ENCODE measurements around the gene RBMS3. TPM values are rescaled to one million over a fixed set of nuclear protein-coding genes. Genes with fewer than 3 reads are reported as not detected.

Gene RBMS3
- total RNA-seq, 3 donors from 2014 or later = 0.81 to 1.9 (median 1.1) TPM

- Mint-ChIP-seq H3K4me1 (ENCODE audit: low read depth) (no peaks in the 10 kb centered on the region), H3K4me3 (no peak overlapping the region), H3K36me3 (ENCODE audit: insufficient read depth) (no peaks in the 10 kb centered on the region), H3K9me3 (no peaks in the 10 kb centered on the region), H3K27me3 (ENCODE audit: low read depth) (peaks cover 3% of the 10 kb centered on the region)
- DNase-seq (no peak), ATAC-seq (no peak)
Observed at GRCh38 chr3:29755416-29755815, 474.5 kb downstream of the RBMS3 start.

GRCh38 chr3:29757054-29757777 lies 476.3 kb downstream of the RBMS3 start:
- DNase-seq (no peak), ATAC-seq (no peak)
- peaks cover 3% of the 10 kb centered on the region for H3K27me3 Mint-ChIP-seq (ENCODE audit: low read depth)
- H3K4me3 Mint-ChIP-seq = no peak overlapping the region
- no peaks in the 10 kb centered on the region for H3K9me3 Mint-ChIP-seq
- H3K4me1 Mint-ChIP-seq (ENCODE audit: low read depth) = no peaks in the 10 kb centered on the region
- no peaks in the 10 kb centered on the region for H3K36me3 Mint-ChIP-seq (ENCODE audit: insufficient read depth)

GRCh38 chr3:29758108-29758433 lies 477.2 kb downstream of the RBMS3 start:
- DNase-seq (no peak), ATAC-seq (no peak)
- Mint-ChIP-seq H3K4me3 (no peak overlapping the region), H3K27me3 (ENCODE audit: low read depth) (peaks cover 3% of the 10 kb centered on the region), H3K9me3 (no peaks in the 10 kb centered on the region), H3K36me3 (ENCODE audit: insufficient read depth) (no peaks in the 10 kb centered on the region), H3K4me1 (ENCODE audit: low read depth) (no peaks in the 10 kb centered on the region)

- Mint-ChIP-seq H3K9me3 (no peaks in the 10 kb centered on the region), H3K27me3 (ENCODE audit: low read depth) (peaks cover 3% of the 10 kb centered on the region), H3K4me1 (ENCODE audit: low read depth) (no peaks in the 10 kb centered on the region), H3K4me3 (no peak overlapping the region), H3K36me3 (ENCODE audit: insufficient read depth) (no peaks in the 10 kb centered on the region)
- DNase-seq (no peak), ATAC-seq (no peak)
Observed at GRCh38 chr3:29758434-29759322, 477.8 kb downstream of the RBMS3 start.

GRCh38 chr3:29759411-29760225 lies 478.7 kb downstream of the RBMS3 start:
- DNase-seq (no peak), ATAC-seq (no peak)
- no peaks in the 10 kb centered on the region for H3K27me3 Mint-ChIP-seq (ENCODE audit: low read depth)
- no peak overlapping the region for H3K4me3 Mint-ChIP-seq
- H3K36me3 Mint-ChIP-seq (ENCODE audit: insufficient read depth) = no peaks in the 10 kb centered on the region
- H3K4me1 Mint-ChIP-seq (ENCODE audit: low read depth) = no peaks in the 10 kb centered on the region
- no peaks in the 10 kb centered on the region for H3K9me3 Mint-ChIP-seq

GRCh38 chr3:29760226-29760685 lies 479.4 kb downstream of the RBMS3 start:
- Mint-ChIP-seq H3K36me3 (ENCODE audit: insufficient read depth) (no peaks in the 10 kb centered on the region), H3K4me3 (no peak overlapping the region), H3K4me1 (ENCODE audit: low read depth) (no peaks in the 10 kb centered on the region), H3K9me3 (no peaks in the 10 kb centered on the region), H3K27me3 (ENCODE audit: low read depth) (no peaks in the 10 kb centered on the region)
- ATAC-seq (no peak), DNase-seq (no peak)

GRCh38 chr3:29761517-29761916 lies 480.6 kb downstream of the RBMS3 start:
- DNase-seq (no peak), ATAC-seq (no peak)
- Mint-ChIP-seq H3K4me3 (no peak overlapping the region), H3K9me3 (peaks cover 4% of the 10 kb centered on the region), H3K36me3 (ENCODE audit: insufficient read depth) (no peaks in the 10 kb centered on the region), H3K27me3 (ENCODE audit: low read depth) (peaks cover 1% of the 10 kb centered on the region), H3K4me1 (ENCODE audit: low read depth) (no peaks in the 10 kb centered on the region)

GRCh38 chr3:29763115-29763514 lies 482.2 kb downstream of the RBMS3 start:
- Mint-ChIP-seq H3K4me3 (no peak overlapping the region), H3K27me3 (ENCODE audit: low read depth) (peaks cover 1% of the 10 kb centered on the region), H3K9me3 (peaks cover 4% of the 10 kb centered on the region), H3K36me3 (ENCODE audit: insufficient read depth) (no peaks in the 10 kb centered on the region), H3K4me1 (ENCODE audit: low read depth) (no peaks in the 10 kb centered on the region)
- DNase-seq (no peak), ATAC-seq (no peak)

GRCh38 chr3:29764041-29764440 lies 483.2 kb downstream of the RBMS3 start:
- H3K27me3 Mint-ChIP-seq (ENCODE audit: low read depth) = peaks cover 4% of the 10 kb centered on the region
- H3K36me3 Mint-ChIP-seq (ENCODE audit: insufficient read depth) = no peaks in the 10 kb centered on the region

GRCh38 chr3:29764603-29765254 lies 483.9 kb downstream of the RBMS3 start:
- H3K36me3 Mint-ChIP-seq (ENCODE audit: insufficient read depth) = no peaks in the 10 kb centered on the region
- H3K4me1 Mint-ChIP-seq (ENCODE audit: low read depth) = no peaks in the 10 kb centered on the region
- no peak overlapping the region for H3K4me3 Mint-ChIP-seq
- DNase-seq (no peak), ATAC-seq (no peak)
- peaks cover 6% of the 10 kb centered on the region for H3K27me3 Mint-ChIP-seq (ENCODE audit: low read depth)
- H3K9me3 Mint-ChIP-seq = peaks cover 4% of the 10 kb centered on the region

More at GRCh38 chr3:29764041-29764440, 483.2 kb downstream of the RBMS3 start:
- Mint-ChIP-seq H3K9me3 (peaks cover 4% of the 10 kb centered on the region), H3K4me3 (no peak overlapping the region), H3K4me1 (ENCODE audit: low read depth) (no peaks in the 10 kb centered on the region)
- no peak for DNase-seq
- no peak for ATAC-seq

GRCh38 chr3:29771602-29772001 lies 490.7 kb downstream of the RBMS3 start:
- DNase-seq (no peak), ATAC-seq (no peak)
- H3K9me3 Mint-ChIP-seq = no peaks in the 10 kb centered on the region
- no peak overlapping the region for H3K4me3 Mint-ChIP-seq
- no peaks in the 10 kb centered on the region for H3K4me1 Mint-ChIP-seq (ENCODE audit: low read depth)
- H3K36me3 Mint-ChIP-seq (ENCODE audit: insufficient read depth) = no peaks in the 10 kb centered on the region
- H3K27me3 Mint-ChIP-seq (ENCODE audit: low read depth) = peaks cover 4% of the 10 kb centered on the region

GRCh38 chr3:29772436-29772835 lies 491.6 kb downstream of the RBMS3 start:
- Mint-ChIP-seq H3K27me3 (ENCODE audit: low read depth) (peaks cover 4% of the 10 kb centered on the region), H3K4me1 (ENCODE audit: low read depth) (no peaks in the 10 kb centered on the region), H3K4me3 (no peak overlapping the region), H3K9me3 (no peaks in the 10 kb centered on the region), H3K36me3 (ENCODE audit: insufficient read depth) (no peaks in the 10 kb centered on the region)
- DNase-seq = no peak
- ATAC-seq = no peak

- Mint-ChIP-seq H3K4me1 (ENCODE audit: low read depth) (no peaks in the 10 kb centered on the region), H3K4me3 (no peak overlapping the region), H3K36me3 (ENCODE audit: insufficient read depth) (no peaks in the 10 kb centered on the region), H3K27me3 (ENCODE audit: low read depth) (peaks cover 7% of the 10 kb centered on the region), H3K9me3 (no peaks in the 10 kb centered on the region)
- no peak for ATAC-seq
- no peak for DNase-seq
Observed at GRCh38 chr3:29773481-29773880, 492.6 kb downstream of the RBMS3 start.

GRCh38 chr3:29775340-29775739 lies 494.5 kb downstream of the RBMS3 start:
- Mint-ChIP-seq H3K36me3 (ENCODE audit: insufficient read depth) (no peaks in the 10 kb centered on the region), H3K4me3 (no peak overlapping the region), H3K9me3 (no peaks in the 10 kb centered on the region), H3K27me3 (ENCODE audit: low read depth) (peaks cover 2% of the 10 kb centered on the region), H3K4me1 (ENCODE audit: low read depth) (no peaks in the 10 kb centered on the region)
- DNase-seq (no peak), ATAC-seq (no peak)

Measured in activated T-cell treated with anti-CD3 and anti-CD28 coated beads, Interleukin-2, amount 50 U/mL, for 4 hours (primary cell).